Limb (tissue), 2 donors: ENCODE data around the gene PATZ1.
"Not testable (repeated sequence)": the region's sequence is repeated elsewhere in the genome, so short reads cannot be mapped to it uniquely, and the experiment has no call there.

Source experiments
- DNase-seq, 2 donors: peaks; one replicate each; pipeline ENCODE4 v3.0.0-alpha.2; 2016; ENCODE audit errors: extremely low spot score in 2 of 2

Gene PATZ1

DNA sequence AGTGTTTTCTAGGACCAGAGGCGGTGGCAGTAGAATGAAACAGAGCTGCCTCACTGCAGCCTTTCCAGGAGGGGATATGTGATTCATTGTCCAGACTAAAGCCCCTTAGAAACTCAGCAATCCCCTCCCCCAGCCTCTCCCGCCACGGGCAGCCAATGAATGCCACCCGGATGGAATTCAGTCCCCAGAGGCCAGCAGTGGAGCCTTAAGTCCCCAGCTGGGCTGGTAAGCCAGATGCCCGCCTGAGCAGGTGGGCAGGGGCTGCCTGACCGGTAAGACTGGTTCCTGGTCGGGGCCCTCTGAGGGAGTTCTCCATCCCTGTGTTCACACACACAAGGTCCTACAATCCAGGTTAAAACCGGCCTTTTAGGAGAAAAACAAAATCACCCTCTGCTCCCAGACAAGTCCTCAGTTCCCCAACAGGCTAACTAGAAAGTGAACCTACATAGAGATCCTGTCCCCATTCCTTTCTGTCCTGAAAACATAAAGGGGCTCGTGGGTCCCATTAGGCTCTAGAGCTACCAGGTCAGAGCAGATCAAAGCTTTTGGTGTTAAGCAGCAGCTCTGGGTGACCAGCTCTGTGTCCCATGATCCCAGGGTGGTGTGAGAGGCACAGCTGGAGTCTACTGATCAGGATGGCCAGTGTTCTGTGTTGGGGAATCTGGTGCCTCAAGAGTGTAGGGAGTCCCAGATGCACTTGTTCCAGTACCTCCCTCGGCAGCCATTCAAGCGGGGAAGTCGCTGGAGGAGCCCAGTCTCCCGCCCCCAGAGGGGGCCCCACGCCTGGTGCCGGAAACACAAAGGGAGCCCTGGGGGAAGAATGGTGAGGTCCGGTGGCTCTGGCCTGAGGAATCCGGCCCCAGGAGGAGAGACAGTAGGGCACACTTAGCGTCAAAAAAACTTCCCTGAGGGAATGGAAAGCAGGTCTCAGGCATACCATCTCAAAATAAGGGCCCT lies 2.6 kb downstream of the PATZ1 start:
- peak in 1 of 2 donors; percentile 64 for DNase-seq

DNA sequence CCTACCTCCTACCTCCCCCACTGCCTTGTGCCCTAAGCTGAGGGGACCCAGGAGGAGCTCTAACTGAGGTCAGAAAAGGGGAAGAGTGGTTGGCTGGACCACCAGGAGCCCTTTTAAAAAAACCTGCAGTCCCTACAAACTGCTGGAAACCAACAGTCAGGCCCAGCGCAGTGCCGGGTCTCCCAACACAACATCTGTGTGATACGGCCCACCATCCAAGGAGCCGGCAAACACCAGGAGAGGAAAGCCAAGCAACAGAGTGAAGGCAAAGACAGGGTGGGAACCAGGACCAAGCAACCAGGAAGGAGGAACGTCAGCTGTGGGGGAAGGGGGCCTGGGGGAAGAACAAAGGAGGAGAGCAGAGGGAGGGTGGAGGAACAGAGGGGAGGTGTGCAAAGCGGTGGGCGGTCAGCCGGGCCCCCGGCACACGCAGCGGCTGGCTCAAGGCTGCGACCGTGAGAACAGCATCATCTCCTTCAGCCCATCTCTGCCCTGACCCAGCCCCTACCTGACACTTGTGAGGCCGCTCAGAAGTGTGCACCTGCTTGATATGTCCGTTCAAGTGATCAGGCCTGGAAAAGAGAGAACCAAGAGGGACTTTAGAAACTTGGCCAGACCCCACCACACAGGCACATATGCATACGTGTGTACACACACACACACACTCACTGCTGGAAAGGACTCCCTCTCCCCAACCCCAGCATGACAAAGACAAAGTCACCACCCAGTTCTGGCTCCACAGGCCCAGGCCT lies 3.6 kb downstream of the PATZ1 start:
- peak in 1 of 2 donors; percentile 44 for DNase-seq

DNA sequence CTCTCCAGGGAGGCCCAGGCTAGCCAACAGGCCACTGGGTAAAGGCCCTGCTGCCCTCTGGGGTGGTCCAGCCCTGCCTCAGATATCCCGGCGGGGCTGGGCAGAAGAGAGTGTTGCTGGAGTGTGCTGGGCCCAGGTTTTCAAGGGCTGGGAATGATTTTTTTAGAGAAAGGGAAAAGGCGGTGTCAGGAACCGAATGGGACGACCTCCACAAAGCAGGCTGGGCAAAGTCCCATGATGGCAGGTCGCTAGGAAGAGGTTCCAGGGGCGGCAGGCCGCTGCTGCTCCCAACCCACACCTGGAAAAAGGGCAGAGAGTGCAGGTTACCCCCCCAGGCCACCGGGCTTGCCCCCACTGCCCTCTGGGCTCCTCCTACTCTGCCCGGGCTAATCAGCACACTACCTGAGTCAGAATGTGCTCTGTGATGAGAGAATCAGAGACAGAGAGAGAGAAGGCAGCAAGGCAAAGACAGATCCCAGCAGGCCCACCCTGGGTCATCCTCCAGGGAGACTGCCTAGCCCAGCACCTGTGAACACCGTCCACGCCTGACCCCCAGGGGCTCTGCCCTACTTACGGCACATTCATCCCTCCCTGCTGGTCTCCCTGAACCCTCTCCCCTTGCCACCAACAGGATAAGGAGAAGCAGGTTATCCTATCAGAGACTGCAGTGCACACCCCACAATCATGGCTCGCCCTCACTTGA lies 4.6 kb downstream of the PATZ1 start:
- DNase-seq = no peak

DNA sequence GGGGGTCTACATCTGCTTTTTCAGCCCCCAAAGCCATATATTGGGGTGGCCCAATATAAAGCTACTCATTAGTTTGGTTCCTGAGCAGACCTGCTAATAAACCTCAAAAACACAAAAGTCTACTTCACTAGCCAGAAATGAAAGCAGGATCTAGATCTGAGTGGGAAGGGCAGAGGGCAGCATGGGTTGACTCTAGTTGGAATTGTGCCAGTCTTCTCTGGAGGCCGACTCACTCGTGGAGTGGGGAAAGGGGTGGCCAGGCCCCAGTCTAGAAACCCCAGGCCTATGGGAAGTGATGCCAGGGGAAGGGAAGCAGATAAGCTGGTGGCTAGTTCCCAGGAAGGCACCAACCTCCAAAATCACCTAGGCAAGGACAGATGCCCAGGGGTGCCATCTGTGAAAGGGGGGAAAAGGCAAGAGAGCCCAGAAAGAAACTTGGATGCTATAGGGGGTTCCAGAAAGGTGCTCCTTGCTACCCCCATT lies 5.3 kb downstream of the PATZ1 start:
- DNase-seq = no peak

DNA sequence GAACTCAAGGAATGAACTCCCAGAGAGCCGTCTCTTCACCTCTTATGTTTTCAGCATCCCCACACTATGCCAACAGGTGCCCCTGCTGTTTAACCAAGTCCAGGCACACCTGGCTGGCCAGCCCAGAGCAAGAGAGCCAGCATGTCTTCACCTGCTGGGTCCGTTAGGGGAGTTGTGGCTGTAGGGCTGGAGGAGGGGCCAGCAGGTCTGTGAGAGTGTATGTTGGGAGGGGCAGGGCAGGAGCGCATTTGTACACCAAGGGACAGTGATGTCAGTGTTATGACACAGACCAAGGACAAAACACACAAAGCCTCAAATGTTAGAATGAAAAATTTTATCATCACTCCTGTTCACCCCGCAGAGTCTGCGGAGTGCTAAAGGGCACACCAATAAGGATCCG lies 5.8 kb downstream of the PATZ1 start:
- no peak for DNase-seq

DNA sequence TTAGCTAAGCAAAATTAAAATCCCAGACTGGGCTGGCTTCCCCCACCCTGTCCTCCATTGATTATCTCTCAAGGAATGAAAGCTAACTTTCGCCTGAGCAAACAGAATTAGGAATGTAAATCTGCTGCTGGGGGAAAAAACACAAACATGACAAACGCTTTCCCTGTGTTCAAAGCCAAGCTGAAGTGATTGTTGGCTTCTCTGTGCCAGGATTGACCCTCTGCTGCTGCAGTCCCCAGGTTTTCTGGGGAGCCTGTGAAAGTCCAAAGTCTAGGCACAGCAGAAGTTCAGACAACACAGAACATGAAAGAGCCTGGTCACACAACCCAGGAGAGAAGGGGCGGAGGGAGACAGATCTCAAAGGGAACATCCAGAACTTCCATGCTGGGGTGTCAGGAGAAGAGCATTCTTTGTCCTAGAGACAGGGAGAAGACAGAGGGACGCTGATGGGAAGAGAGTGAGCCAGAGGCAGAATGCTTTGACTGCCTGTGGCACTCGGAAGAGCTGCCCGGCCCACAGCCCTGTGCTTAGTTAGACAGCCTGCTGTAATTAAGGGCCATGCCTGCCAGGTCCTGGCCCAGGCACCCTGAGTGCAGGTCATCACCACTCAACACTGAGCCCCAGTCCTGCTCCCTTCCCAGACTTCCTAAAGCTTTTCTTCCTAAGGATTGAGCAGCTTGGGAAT lies 6.9 kb downstream of the PATZ1 start:
- DNase-seq = no peak

DNA sequence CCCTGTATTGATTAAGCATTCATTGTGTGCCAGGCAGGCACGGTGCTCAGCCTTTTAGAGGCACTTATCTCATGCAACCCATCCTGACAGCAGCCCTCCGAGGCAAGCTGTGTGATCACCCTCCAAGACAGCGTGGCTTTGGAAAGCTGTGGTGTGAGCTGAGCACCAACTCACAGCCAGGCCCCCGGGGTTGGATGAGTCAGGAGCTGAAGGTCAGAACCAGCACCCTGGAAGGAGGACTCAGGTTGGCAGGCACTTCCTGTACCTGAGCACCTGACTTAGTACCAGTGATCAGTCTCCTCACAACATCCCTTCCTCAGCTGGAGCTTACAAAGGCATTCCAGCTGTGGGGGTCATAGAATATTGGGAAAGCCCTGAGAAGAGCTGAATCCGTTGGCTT lies 9.0 kb downstream of the PATZ1 start:
- no peak for DNase-seq

DNA sequence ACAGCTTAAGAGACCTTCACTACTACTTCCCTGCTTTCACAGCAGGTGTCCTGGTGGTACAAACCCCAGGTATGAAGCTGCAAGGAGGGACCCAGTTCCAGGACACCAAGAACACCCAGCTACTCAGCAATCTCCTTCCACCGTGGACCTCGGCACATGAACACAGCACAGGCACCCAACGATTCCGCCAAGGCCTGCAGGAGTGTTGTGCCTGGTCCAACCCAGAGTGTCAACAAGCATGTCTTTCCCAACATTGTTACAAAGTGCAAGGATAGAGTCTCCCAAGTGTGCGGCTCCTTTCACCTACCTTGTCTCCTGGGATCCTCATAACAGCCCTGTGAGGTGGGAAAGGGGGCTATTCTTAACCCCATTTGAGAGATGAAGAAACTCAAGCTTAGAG lies 11.8 kb downstream of the PATZ1 start:
- no peak for DNase-seq

DNA sequence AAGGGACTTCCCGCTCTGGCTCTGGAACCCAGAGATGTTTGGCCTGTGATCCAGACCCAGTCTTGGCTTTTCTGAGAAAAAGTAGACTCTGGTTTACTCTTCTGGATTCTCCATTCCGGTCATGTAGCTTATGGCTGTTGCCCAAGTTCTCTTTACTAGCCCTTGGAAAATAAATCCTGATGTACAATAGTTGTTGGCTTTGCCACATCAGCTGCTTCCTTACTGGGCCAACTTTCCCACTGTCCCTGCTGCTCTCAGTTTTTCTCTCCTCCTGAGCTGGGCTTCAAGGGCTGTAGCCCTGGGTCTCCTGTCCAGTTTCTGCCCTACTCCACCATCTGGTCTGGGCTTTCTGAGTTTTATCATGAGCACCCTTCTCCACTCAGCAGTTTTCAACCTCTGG lies 12.5 kb downstream of the PATZ1 start:
- DNase-seq = no peak

DNA sequence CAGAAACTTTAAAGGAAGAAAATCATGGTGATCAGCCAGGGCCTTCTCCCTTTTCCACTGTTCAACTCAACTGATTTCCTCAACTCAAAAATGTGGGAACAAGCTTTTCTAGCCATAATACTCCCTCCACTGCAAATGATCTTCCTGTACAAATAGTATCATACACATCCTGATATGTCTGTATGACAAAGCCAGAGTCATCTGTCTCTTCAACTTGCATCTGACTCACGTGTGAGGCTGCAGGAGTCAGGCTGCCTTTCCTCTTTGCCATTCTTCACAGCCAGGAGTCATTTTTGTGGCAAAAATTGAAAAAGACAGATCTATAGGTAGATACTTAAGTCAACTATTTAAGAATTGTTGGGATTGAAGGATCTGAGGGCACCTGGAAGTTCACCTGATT lies 13.3 kb downstream of the PATZ1 start:
- no peak for DNase-seq

DNA sequence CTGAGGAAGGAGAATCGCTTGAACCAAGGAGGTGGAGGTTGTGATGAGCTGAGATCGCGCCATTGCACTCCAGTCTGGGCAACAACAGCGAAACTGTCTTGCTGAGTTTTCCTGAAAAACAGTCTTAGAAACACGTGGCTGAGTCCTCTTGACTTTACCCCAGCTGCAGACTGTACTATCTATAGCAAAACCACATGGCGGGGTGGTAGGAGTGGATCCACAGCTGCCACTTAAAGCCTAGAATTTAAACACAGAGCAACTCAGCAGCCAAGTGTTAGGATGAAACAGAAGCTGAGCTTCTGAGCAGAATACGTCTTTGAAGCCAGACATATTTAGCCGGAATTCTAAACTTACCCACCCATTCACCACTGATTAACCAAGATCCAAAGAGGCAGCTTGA lies 14.1 kb downstream of the PATZ1 start:
- peak in 1 of 2 donors; percentile 5 for DNase-seq

DNA sequence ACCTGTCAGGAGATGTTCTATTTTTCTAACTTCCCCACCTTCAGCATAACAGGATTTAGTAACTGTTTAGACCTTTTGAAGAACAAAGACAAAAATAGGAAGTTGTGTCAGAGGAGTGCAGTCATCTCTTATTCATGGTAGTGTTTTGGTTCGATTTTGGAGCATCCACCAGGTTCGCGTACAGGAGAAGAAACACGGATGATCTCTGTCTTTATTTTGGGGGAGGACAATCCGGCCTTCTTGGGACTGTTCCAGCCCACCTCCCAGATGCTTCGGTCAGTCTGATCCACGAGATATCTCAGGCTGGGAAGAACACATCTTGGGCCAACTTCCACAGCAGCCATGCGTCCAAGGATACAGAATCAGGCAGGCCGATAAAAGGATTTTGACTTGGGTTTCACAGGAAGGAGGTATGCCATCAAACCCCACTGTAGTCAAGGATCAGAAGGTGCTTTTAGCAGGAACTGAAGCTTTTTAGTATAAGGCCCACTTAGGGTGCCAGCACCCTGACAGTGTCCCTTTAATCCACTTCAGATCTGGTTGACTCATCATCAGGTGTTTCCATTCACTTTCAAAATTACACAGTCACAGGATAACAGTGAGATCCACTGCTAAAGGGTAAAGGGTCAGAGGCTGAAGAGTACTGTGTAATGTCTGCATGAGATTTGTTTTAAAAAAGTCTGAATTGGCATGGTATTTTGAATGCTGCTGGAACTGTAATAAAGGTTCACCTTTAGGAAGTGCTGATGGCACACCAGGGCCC lies 16.5 kb downstream of the PATZ1 start:
- DNase-seq = no peak

DNA sequence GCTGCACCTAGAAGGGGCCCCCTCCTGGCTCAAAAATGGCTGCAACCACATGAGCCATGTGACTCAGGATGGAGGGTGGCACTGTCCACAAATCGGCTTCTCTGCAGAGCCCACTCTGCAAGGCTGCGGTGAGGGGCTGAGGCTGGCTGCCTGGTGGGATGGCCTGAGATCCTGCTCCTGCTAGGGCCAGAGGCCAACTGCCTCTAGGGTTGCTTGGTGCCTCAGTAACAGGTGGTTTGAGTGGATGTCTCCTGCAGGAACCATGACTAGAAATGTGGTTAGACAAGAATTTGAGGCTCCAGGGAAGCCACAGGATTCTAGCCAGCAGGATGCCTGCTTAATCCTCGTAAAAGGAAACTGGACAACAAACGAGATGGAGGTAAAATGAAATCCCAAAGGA lies 17.1 kb downstream of the PATZ1 start:
- no peak for DNase-seq

DNA sequence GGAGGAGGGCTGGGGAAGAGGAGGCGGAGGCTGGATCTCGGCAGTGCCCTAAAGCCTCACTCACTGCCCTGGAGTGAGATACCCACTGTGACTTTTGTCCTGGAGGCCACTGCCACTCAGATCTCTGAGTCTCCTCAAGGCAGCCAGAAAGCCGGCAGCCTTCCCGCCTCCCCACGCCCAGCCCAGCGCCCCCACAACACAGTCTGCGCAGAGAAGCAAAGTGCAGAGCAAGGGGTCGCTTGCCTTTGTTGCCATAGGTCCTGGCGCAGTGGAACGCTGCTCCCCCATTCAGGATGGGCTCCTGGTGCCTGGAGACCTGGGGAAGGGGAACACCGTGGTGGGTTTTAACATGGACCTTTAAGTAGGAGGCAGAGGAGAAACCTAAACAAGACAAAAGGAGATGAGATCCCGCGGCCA lies 17.6 kb downstream of the PATZ1 start:
- no peak for DNase-seq

DNA sequence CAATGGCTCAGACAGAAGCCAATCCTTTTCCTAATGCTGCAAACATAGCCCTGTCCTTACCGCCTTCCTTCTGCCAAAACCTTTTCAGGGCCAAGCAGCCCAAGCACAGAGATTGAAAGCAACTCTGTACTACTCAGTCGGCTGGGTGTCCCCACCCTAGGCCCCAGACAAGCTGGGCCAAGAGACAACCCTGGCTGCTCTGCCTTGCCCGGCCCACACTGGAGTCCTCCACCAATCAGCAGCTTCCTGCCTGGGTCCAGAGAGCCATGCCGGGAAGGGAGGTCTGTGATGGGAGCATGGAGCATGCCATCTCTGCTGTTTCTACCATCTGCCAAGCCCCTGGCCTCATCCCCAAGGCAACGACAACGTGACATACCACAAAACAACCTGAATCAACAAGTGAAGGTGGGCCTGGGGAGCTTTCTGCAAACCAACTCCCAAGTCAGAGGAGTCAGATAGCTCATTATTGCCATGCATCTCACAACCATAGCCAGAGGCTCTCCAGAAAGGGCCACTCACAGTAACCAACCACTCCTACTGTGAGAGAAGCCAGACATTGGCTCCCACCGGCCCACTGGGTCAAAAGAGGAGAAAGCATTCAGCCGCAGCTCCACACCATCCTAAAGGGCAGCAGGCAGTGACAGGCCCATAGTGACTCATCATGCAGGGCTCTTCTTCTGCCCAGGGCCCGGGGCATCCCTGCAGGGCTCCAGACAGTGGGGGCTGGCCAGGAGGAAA lies 18.2 kb downstream of the PATZ1 start:
- no peak for DNase-seq

DNA sequence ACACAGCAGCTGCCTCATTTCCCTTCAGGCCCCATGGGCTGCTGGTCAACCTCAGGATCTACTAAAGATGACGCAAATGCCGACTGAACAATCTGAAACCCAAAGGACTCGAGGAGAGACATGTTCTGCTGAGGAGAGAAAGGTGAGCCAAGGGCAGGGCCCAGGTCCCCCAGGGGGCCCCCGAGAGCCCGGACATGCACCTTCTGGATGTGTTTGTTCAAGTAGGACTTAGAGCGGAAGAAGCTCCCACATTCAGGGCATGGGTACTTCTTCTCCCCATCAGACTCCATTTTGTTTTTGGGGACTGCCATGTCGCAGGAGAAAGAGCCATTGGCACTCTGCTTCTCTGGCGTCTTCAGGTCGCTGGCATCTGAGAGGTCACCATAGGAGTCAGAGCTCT lies 19.3 kb downstream of the PATZ1 start:
- no peak for DNase-seq

DNA sequence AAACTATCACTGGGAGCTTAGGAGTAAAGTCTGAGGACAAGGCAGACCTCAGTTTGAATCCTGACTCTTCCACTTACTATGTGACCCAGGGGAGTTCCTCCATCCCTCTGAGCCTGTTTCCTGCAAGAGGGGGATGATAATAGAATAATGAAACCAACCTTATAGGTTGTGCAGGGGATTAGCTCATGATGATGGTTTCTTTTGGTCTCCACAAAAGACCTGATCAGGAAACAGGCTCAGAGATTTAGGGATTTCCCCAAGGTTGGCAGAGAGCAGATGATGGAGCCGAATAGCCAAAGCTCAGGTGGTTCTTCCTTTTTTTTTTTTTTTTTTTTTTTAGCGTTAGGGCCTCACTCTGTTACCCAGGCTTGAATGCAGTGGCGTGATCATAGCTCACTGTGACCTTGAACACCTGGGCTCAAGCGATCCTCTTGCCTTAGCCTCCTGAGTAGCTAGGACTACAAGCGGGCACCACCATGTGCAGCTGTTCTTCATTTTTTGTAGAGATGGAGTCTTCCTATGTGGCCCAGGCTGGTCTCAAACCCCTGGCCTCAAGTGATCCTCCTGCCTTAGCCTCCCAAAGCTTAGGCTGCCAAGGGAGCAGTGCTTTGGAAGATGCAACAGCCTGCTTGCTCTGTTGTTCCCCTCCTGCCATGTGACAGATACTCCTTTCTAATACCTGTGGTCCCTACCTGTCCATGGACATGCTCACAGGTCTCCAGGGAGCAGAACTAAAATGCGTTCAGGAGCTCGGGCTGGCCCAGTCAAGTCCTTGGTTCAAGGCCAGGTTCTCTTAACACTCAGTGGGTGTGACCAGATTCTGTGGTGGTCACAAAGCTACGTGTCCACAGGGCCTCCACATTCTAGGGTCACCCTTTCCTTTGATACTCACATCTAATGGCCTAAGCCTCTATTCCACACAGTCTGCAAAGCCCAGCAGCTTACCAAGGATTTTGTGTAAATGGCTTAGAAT lies 22.3 kb downstream of the PATZ1 start:
- no peak for DNase-seq

DNA sequence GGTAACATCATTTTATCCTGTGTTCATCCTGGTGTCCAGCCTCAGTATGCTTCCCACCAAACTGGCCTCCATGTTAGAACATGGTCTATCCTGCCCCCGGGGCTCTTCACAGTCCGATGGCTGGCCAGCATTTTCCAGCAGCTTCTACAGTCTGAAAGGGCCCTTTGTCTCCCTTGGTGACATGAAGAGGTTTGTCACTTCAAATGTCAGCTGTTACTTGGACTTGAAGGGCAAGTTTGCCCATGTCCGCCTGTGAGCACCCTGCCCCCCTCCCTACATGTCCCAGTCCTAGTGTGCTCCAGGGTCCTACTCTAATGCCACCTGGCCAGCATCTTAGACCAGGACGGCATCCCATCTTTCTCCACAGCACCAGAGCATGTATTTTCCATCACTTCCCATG lies 24.7 kb downstream of the PATZ1 start:
- DNase-seq = no peak

DNA sequence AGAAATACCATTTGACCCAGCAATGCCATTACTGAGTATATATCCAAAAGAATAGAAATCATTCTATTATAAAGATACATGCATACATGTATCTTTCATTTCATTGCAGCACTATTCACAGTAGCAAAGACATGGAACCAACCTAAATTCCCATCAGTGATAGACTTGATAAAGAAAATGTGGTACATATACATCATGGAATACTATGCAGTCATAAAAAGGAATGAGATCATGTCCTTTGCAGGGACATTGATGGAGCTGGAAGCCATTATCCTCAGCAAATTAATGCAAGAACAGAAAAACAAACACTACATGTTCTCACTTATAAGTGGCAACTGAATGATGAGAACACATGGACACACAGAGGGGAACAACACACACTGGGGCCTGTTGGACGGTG lies 31.9 kb downstream of the PATZ1 start:
- not testable (repeated sequence) for DNase-seq
